PFSK-1 (cell line): Measurements from ENCODE around the gene SEMA3C.

ENCODE experiments used
- POLR2AphosphoS5 ChIP-seq: IDR thresholded peaks from 2 replicates; pipeline ENCODE4 v1.6.1; 2012; ENCODE audit warnings: low read depth, mild to moderate bottlenecking, control low read depth, low read length, moderate library complexity
- SIN3A ChIP-seq: IDR thresholded peaks from 2 replicates; pipeline ENCODE4 v1.6.1; 2012; ENCODE audit warnings: mild to moderate bottlenecking, low read length, moderate library complexity, borderline replicate concordance; ENCODE audit not compliant: insufficient read depth
- TAF1 ChIP-seq: IDR thresholded peaks from 2 replicates; pipeline ENCODE4 v1.6.1; 2012; ENCODE audit warnings: low read length, control low read depth, borderline replicate concordance; ENCODE audit not compliant: insufficient read depth
- TF ChIP-seq, protein P1 (sequence below), 2 experiments: IDR thresholded peaks; 2 replicates each; pipeline versions ENCODE4 v1.6.1 to v1.8.0; 2011 to 2012; ENCODE audit warnings: low read depth in 2 of 2, low read length in 2 of 2, control low read depth in 1 of 2, inconsistent platforms in 1 of 2, mild to moderate bottlenecking in 1 of 2, moderate library complexity in 1 of 2; ENCODE audit not compliant: insufficient read depth in 1 of 2

DNA sequence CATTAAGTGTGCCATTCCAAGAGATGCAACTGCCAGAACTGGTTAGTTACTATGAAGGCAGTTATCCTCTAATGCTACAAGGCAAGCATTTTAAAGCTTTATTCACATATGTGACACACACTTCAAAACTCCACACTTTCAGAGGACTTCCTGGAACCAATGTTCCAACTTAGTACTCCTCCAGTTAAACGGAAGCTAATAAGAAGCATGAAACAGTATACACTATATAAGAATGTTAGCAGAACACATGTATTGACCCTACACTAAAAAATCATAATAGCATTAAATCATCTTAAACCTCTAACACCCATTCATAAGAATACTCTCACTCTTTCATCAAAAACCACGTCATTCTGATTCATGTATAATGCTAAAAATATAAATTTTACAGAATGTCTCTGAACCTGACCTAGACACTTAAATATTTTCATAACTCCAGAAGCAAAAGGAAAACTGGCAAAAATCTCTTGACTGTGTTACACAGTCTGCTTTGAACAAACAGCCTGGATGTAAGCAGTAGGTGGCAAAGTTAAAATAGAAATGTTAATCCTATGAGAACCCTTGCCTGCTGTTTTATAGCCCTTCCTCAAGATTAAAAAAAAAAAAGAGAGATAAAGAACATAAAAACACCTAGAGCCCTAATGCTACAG, 135.0 kb downstream of the SEMA3C start:
- TF ChIP-seq, protein P1, sequence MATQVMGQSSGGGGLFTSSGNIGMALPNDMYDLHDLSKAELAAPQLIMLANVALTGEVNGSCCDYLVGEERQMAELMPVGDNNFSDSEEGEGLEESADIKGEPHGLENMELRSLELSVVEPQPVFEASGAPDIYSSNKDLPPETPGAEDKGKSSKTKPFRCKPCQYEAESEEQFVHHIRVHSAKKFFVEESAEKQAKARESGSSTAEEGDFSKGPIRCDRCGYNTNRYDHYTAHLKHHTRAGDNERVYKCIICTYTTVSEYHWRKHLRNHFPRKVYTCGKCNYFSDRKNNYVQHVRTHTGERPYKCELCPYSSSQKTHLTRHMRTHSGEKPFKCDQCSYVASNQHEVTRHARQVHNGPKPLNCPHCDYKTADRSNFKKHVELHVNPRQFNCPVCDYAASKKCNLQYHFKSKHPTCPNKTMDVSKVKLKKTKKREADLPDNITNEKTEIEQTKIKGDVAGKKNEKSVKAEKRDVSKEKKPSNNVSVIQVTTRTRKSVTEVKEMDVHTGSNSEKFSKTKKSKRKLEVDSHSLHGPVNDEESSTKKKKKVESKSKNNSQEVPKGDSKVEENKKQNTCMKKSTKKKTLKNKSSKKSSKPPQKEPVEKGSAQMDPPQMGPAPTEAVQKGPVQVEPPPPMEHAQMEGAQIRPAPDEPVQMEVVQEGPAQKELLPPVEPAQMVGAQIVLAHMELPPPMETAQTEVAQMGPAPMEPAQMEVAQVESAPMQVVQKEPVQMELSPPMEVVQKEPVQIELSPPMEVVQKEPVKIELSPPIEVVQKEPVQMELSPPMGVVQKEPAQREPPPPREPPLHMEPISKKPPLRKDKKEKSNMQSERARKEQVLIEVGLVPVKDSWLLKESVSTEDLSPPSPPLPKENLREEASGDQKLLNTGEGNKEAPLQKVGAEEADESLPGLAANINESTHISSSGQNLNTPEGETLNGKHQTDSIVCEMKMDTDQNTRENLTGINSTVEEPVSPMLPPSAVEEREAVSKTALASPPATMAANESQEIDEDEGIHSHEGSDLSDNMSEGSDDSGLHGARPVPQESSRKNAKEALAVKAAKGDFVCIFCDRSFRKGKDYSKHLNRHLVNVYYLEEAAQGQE (IDR thresholded peaks at IDR 0.05; ENCODE audit: insufficient read depth in 1 of 2, low read depth in 2 of 2, low read length in 2 of 2), result no peak
- TF ChIP-seq TAF1 (no peak), POLR2AphosphoS5 (no peak), SIN3A (no peak)
